HG02870 (cell line): ENCODE measurements around the gene CST7.
"Not testable (repeated sequence)": the region's sequence is repeated elsewhere in the genome, so short reads cannot be mapped to it uniquely, and the experiment has no call there.

ENCODE experiments used
- ATAC-seq: cut with Tn5 transposase; IDR thresholded peaks from one replicate; pipeline ENCODE4 v1.9.1; 2021; ENCODE audit warnings: mild to moderate bottlenecking, moderate library complexity; ENCODE audit not compliant: unreplicated experiment

The CST7 gene, protein sequence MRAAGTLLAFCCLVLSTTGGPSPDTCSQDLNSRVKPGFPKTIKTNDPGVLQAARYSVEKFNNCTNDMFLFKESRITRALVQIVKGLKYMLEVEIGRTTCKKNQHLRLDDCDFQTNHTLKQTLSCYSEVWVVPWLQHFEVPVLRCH

GRCh38 chr20:24948939-24949679 lies at the start of gene CST7:
TSS of gene CST7 (plus strand) at chr20:24949269. CDS start at chr20:24949506, 237 bp downstream.
- ATAC-seq: no peak

DNA sequence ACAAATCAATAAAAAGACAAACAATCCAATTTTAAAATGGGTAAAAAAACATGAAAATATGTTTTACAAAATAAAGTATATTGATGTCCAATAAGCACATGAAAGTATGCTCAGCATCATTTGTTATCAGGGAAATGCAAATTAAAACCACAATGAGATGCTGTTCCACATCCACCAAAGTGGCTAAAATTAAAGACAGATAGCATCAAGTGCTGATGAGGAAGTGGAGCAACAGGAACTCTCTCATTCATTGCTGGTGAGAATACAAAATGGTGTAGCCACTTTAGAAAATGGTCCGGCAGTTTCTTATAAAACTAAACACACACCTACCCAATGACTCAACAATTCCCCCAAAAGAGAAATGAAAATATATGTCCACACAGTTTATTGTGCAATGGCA lies 42.3 kb upstream of the CST7 start:
- no peak for ATAC-seq

GRCh38 chr20:24908642-24909041 lies 40.4 kb upstream of the CST7 start:
- no peak for ATAC-seq

GRCh38 chr20:24909086-24909780 lies 39.8 kb upstream of the CST7 start:
- ATAC-seq: no peak

DNA sequence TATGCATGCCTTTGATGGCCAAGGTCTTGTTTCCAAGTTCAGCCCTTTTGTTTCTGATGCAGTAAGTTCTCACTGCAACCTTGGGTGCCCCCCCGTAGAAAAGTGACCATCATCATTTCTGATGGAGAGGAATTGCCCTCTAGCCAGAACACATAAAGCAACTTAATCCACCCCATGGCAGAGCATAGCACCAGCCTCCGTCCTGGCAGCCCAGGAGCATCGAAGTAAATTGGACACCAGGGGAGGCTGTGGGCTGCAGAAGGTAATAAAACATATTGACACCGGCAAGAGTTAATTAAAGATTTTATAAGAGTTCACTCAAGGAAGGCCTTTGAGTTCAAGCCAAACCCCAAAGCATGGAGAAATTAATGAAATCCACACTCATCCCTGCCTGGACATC lies 39.2 kb upstream of the CST7 start:
- no peak for ATAC-seq

- ATAC-seq: no peak
These were observed 38.6 kb upstream of the CST7 start for GRCh38 chr20:24910461-24910860.

- ATAC-seq: no peak
These were observed 37.6 kb upstream of the CST7 start for GRCh38 chr20:24911461-24911860.

- ATAC-seq: no peak
These were observed 36.5 kb upstream of the CST7 start for GRCh38 chr20:24912397-24913075.

DNA sequence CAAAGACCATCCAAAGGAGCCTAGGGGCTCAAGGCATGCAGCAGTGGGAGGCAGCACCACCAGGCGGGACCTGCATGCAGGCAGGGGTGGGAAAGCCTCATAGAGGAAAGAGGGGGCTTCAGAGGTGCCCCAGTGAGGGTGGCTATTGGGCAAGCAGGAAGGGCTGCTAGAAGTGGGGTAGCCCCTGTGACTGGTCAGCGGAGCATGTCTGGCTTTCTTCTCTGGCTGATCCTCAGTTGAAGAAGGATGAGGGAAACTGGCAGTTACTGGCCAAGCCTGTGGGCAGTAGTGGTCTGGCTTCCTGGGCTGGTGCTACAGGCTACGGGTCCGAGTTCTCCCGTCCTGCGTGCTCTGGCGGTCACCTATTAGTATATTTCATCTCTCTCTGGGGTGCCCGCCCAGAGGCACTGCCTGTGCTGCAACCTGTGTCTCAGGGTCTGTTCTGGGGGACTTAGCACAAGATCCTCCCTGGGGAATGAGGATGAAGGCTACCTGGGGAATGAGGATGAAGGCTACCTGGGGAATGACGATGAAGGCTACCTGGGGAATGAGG lies 35.9 kb upstream of the CST7 start:
- no peak for ATAC-seq

DNA sequence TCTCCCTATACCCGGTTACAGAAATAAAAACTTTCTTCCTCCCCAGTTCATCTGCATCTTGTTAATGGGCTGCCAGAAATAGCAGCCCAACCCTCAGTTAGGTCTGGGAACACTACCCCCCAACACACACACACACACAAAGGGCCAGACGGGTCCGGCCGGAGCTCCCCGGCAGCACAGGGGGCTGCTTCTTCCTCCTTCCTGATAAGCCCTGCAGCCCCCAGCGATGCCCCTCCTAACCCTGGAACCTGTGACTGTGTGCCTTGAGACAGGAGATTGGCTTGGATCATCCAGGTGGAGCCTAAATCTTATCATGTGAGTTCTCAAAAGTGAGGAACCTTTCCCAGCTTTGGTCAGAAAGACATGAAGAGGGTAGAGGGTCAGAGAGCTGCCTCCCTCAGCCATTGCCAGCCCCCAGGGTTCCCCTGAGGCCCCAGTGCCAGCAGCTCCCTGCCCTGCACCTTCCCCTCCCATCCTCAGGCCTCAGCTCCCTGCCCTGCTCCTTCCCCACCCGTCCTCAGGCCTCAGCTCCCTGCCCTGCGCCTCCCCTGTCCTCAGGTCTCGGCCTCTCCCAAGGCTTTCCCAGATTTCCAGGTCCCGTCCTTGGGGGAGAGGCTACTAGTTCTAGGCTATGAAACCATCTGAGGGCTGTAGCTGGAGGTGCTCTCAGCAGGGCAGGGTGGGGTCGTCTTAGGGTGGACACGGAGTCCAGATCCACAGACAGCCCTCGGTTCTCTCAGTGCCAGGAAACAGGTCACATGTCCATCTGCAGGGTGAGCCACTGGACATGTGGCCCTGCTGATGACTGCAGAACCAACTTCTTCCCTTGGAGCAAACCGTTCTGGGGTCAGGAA lies 34.5 kb upstream of the CST7 start:
- ATAC-seq: no peak

- no peak for ATAC-seq
These were observed 33.6 kb upstream of the CST7 start for GRCh38 chr20:24915440-24915839.

GRCh38 chr20:24915892-24916291 lies 33.2 kb upstream of the CST7 start:
- ATAC-seq: no peak

DNA sequence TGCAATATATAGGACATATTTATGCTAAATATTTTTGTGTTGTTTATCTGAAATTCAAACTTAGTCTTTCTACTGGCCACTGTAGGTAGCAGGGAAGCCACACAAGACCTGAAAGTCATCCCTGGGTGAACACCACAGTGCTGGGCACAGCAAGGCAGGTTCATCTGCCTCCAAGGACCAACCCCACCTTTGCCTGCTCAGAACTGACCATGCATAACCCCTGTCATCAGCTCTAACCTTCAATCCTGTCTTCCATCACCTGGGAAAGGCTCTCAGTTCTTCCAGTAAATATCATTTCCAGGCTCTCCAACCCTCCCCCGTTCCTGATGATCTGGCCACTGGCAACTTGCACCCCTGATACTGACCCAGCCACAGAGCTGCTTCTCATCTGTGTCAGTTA lies 32.7 kb upstream of the CST7 start:
- ATAC-seq: no peak

DNA sequence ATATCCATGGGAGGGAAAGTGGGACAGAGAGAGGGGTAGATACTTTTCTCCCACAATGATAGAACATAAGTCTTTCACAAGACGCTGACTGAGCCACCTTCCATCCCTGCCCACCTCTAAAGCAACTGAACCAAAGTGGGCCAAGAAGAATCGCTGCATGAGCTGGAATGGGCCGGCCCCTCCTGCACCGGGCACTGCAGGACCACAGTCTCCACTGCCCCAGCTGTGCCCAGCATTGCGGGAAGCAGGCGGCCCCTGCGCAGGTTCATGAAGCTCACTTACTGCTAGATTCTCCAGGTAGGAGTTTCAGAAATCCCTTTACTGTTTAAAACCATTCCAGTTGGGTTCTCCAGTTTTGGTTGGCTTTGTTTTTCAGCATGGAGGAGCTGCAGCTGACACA lies 32.0 kb upstream of the CST7 start:
- no peak for ATAC-seq

DNA sequence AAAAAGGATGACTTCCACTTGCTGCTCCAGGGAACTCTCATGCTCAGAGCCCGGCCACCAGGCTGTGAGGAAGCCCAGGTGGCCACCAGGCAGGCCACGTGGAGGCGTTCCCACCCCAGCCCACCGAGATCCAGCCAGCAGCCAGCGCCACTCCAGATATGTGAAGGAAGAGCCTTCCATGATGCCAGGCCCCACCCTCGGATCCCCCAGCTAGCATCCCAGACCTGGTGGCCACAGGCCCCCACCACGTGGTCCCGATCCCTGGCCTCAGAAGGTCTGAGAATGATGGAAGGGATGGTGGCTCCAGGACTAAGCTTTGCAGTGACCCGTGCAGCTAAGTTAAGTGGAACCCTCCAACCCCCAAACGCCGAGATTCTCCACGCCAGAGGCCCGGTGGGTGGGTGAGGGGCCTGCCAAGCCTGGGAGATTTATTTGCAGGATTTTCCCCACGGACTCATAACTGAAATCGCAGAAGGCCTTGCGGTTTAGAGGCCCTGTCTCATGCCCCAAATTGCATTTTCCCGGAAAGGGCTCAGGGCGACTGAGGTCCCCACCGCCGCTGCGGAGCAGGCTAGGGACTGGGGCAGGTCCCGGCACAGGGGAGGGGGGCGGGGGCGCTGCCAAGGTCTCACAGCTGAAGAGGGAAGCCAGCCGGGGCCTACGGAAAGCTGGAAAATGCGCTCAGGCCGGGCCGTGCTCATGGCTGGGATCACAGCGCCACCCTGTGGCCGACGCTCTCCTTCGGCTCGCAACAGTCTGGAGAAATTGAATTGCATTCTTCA lies 31.1 kb upstream of the CST7 start:
- peak; percentile 59 for ATAC-seq

GRCh38 chr20:24918579-24919566 lies 30.2 kb upstream of the CST7 start:
- no peak for ATAC-seq

DNA sequence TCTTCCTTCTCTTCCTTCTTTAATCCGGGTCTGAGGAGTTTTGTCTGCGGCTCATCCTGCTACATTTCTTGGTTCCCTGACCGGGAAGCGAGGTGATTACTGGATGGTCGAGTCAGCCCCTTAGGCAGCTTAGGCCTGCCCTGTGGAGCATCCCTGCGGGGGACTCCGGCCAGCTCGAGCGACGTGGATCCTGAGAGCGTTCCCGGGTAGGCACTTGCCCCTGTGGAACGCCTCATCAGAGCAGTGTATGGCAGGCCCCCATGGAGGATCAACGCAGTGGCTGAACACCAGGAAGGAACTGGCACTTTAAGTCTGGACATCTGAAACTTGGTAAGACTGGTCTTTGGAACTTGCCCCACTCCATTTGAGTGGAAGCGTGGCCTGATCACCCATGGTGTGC lies 29.4 kb upstream of the CST7 start:
- not testable (repeated sequence) for ATAC-seq

GRCh38 chr20:24920706-24921105 lies 28.4 kb upstream of the CST7 start:
- not testable (repeated sequence) for ATAC-seq
